ENCODE measurements around the gene ODAPH.

DNA sequence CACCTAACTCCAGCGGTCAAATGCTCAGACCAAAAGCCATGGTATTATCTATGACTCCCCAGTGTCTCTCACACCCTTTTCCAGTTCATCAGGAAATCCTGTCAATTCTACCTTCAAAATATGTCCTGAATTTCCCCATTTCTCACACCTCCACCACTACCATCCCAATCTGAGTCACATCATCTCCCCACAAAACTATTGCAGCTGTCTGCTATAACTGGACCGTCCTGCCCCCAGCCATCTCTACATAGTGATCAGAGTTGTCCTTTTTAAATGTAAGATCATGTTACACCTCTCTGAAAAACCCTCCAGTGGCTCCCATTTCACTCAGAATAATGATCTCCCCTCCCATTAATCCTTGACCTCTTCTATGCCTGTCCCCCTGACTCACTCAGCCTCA is 6.8 kb upstream of the ODAPH start:
- TF ChIP-seq EZH2phosphoT487 (IDR thresholded peaks at IDR 0.05; ENCODE audit: low read length) (no peak), EZH2 (optimal IDR thresholded peaks at IDR 0.05; ENCODE audit: low read depth, low read length) (no peak)
- TF ChIP-seq, protein P1, sequence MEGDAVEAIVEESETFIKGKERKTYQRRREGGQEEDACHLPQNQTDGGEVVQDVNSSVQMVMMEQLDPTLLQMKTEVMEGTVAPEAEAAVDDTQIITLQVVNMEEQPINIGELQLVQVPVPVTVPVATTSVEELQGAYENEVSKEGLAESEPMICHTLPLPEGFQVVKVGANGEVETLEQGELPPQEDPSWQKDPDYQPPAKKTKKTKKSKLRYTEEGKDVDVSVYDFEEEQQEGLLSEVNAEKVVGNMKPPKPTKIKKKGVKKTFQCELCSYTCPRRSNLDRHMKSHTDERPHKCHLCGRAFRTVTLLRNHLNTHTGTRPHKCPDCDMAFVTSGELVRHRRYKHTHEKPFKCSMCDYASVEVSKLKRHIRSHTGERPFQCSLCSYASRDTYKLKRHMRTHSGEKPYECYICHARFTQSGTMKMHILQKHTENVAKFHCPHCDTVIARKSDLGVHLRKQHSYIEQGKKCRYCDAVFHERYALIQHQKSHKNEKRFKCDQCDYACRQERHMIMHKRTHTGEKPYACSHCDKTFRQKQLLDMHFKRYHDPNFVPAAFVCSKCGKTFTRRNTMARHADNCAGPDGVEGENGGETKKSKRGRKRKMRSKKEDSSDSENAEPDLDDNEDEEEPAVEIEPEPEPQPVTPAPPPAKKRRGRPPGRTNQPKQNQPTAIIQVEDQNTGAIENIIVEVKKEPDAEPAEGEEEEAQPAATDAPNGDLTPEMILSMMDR (IDR thresholded peaks at IDR 0.05; ENCODE audit: low read length): no peak
